Measurements from ENCODE around the gene LYPD6. TPM values are rescaled to one million over a fixed set of nuclear protein-coding genes. Genes with fewer than 3 reads are reported as not detected.
"Not testable (repeated sequence)": the region's sequence is repeated elsewhere in the genome, so short reads cannot be mapped to it uniquely, and the experiment has no call there.

The LYPD6 gene
- total and polyA plus RNA-seq, 4 donors, result 0.15 to 0.42 (median 0.23) TPM

DNA sequence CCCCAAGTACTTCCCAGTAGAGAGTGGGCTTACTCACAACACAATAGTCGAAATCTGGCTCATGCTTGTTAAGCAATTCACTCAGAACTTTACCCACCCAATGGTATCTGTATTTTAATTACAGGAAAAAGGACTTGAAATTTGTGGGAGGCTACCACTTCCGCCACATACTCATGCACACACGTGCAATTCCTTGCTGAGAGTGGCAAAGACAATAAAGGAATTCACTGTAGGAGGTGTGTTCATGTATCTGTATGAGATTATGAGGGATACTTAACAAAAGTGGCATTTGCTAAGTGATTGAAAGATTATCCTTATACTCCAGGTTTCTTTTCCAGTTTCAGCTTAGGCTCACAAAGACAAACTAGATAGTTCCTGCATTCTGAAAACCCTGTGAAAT lies 14.9 kb upstream of the LYPD6 start (continued):
- TF ChIP-seq, protein P1, sequence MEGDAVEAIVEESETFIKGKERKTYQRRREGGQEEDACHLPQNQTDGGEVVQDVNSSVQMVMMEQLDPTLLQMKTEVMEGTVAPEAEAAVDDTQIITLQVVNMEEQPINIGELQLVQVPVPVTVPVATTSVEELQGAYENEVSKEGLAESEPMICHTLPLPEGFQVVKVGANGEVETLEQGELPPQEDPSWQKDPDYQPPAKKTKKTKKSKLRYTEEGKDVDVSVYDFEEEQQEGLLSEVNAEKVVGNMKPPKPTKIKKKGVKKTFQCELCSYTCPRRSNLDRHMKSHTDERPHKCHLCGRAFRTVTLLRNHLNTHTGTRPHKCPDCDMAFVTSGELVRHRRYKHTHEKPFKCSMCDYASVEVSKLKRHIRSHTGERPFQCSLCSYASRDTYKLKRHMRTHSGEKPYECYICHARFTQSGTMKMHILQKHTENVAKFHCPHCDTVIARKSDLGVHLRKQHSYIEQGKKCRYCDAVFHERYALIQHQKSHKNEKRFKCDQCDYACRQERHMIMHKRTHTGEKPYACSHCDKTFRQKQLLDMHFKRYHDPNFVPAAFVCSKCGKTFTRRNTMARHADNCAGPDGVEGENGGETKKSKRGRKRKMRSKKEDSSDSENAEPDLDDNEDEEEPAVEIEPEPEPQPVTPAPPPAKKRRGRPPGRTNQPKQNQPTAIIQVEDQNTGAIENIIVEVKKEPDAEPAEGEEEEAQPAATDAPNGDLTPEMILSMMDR (IDR thresholded peaks at IDR 0.05; ENCODE audit: low read depth, low read length, missing input control), result no peak
- TF ChIP-seq HNF4A (conservative IDR thresholded peaks at IDR 0.05), result no peak
- no peak for TF ChIP-seq SP1 (IDR thresholded peaks at IDR 0.05)

DNA sequence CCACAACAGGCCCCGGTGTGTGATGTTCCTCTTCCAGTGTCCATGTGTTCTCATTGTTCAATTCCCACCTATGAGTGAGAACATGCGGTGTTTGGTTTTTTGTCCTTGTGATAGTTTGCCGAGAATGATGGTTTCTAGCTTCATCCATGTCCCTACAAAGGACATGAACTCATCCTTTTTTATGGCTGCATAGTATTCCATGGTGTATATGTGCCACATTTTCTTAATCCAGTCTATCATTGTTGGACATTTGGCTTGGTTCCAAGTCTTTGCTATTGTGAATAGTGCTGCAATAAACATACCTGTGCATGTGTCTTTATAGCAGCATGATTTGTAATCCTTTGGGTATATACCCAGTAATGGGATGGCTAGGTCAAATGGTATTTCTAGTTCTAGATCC lies 11.8 kb upstream of the LYPD6 start:
- DNase-seq (ENCODE audit: low spot score); H3K4me1 ChIP-seq (ENCODE audit: control insufficient read depth in 4 of 4, insufficient read depth in 4 of 4, low read length in 3 of 4); H3K27ac ChIP-seq (ENCODE audit: low read depth in 1 of 2, low read length in 2 of 2); H3K9ac ChIP-seq (ENCODE audit: low read depth in 1 of 2, low read length in 2 of 2); H3K4me3 ChIP-seq (ENCODE audit: low read depth in 1 of 3, low read length in 3 of 3); H3K27me3 ChIP-seq (ENCODE audit: control insufficient read depth in 4 of 4, insufficient read depth in 4 of 4, low read length in 3 of 4); H3K9me3 ChIP-seq (ENCODE audit: control insufficient read depth in 4 of 4, low read length in 3 of 4); H3K36me3 ChIP-seq (ENCODE audit: control insufficient read depth in 4 of 4, insufficient read depth in 3 of 4, low read depth in 1 of 4, low read length in 3 of 4): not testable (repeated sequence)
- WGBS, result 97% methylated on average over 3 of the region's 3 CpGs

DNA sequence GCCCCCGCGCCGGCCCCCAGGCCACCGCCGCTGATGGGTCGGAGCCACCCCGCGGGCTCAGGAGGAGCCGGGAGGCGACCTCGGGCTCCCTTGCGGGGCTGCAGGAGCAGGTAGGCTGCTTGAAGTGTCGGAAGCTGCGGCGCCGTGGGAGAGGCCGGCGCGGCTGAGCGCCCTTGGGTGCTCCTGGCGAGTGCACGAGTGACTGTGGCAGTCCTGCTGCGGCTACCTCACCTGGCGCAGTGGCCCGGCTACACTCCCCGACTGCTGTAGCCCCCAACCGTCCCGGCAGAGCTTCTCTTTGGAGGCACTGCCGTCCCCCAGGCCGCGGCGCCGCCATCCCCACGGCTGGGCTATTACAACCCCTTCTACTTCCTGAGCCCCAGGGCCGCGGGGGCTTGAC lies 10.0 kb upstream of the LYPD6 start:
- H3K4me1 ChIP-seq (ENCODE audit: control insufficient read depth in 4 of 4, insufficient read depth in 4 of 4, low read length in 3 of 4), result no peaks in the 10 kb centered on the region
- 46% methylated on average over 36 of the region's 36 CpGs for WGBS
- no peak overlapping the region for H3K9ac ChIP-seq (ENCODE audit: low read depth in 1 of 2, low read length in 2 of 2)
- no peak for DNase-seq (ENCODE audit: low spot score)
- H3K27ac ChIP-seq (ENCODE audit: low read depth in 1 of 2, low read length in 2 of 2), result no peak overlapping the region
- no peak overlapping the region for H3K4me3 ChIP-seq (ENCODE audit: low read depth in 1 of 3, low read length in 3 of 3)
- TF ChIP-seq, protein P2, sequence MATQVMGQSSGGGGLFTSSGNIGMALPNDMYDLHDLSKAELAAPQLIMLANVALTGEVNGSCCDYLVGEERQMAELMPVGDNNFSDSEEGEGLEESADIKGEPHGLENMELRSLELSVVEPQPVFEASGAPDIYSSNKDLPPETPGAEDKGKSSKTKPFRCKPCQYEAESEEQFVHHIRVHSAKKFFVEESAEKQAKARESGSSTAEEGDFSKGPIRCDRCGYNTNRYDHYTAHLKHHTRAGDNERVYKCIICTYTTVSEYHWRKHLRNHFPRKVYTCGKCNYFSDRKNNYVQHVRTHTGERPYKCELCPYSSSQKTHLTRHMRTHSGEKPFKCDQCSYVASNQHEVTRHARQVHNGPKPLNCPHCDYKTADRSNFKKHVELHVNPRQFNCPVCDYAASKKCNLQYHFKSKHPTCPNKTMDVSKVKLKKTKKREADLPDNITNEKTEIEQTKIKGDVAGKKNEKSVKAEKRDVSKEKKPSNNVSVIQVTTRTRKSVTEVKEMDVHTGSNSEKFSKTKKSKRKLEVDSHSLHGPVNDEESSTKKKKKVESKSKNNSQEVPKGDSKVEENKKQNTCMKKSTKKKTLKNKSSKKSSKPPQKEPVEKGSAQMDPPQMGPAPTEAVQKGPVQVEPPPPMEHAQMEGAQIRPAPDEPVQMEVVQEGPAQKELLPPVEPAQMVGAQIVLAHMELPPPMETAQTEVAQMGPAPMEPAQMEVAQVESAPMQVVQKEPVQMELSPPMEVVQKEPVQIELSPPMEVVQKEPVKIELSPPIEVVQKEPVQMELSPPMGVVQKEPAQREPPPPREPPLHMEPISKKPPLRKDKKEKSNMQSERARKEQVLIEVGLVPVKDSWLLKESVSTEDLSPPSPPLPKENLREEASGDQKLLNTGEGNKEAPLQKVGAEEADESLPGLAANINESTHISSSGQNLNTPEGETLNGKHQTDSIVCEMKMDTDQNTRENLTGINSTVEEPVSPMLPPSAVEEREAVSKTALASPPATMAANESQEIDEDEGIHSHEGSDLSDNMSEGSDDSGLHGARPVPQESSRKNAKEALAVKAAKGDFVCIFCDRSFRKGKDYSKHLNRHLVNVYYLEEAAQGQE (IDR thresholded peaks at IDR 0.05), result no peak
- no peak for TF ChIP-seq SP1 (IDR thresholded peaks at IDR 0.05)
- TF ChIP-seq GABPA (IDR thresholded peaks at IDR 0.05 in 1 of 2, conservative IDR thresholded peaks at IDR 0.05 in 1 of 2), result no peak
- no peak for TF ChIP-seq YY1 (IDR thresholded peaks at IDR 0.05)
- TF ChIP-seq, protein P3, sequence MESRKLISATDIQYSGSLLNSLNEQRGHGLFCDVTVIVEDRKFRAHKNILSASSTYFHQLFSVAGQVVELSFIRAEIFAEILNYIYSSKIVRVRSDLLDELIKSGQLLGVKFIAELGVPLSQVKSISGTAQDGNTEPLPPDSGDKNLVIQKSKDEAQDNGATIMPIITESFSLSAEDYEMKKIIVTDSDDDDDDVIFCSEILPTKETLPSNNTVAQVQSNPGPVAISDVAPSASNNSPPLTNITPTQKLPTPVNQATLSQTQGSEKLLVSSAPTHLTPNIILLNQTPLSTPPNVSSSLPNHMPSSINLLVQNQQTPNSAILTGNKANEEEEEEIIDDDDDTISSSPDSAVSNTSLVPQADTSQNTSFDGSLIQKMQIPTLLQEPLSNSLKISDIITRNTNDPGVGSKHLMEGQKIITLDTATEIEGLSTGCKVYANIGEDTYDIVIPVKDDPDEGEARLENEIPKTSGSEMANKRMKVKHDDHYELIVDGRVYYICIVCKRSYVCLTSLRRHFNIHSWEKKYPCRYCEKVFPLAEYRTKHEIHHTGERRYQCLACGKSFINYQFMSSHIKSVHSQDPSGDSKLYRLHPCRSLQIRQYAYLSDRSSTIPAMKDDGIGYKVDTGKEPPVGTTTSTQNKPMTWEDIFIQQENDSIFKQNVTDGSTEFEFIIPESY (IDR thresholded peaks at IDR 0.05), result no peak
- TF ChIP-seq RXRA (IDR thresholded peaks at IDR 0.05), result no peak
- no peak for TF ChIP-seq EGR1 (IDR thresholded peaks at IDR 0.05; ENCODE audit: low read depth in 2 of 2)
- TF ChIP-seq, protein P4, sequence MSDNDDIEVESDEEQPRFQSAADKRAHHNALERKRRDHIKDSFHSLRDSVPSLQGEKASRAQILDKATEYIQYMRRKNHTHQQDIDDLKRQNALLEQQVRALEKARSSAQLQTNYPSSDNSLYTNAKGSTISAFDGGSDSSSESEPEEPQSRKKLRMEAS (IDR thresholded peaks at IDR 0.05), result no peak
- no peak for TF ChIP-seq HNF4G (IDR thresholded peaks at IDR 0.05)
- H3K36me3 ChIP-seq (ENCODE audit: control insufficient read depth in 4 of 4, insufficient read depth in 3 of 4, low read depth in 1 of 4, low read length in 3 of 4), result no peaks in the 10 kb centered on the region
- no peaks in the 10 kb centered on the region for H3K27me3 ChIP-seq (ENCODE audit: control insufficient read depth in 4 of 4, insufficient read depth in 4 of 4, low read length in 3 of 4)
- H3K9me3 ChIP-seq (ENCODE audit: control insufficient read depth in 4 of 4, low read length in 3 of 4), result no peaks in the 10 kb centered on the region

Data from liver (tissue), 9 donors.